HG02642 (cell line): ENCODE results near the gene RPS18.
A peak's percentile ranks its signal among the peaks of the same experiment; 100 is the strongest.

Experiments
- ATAC-seq: cut with Tn5 transposase; IDR thresholded peaks from one replicate; pipeline ENCODE4 v1.9.1; 2021; ENCODE audit warnings: mild to moderate bottlenecking; ENCODE audit not compliant: unreplicated experiment, poor library complexity

RPS18 gene

DNA sequence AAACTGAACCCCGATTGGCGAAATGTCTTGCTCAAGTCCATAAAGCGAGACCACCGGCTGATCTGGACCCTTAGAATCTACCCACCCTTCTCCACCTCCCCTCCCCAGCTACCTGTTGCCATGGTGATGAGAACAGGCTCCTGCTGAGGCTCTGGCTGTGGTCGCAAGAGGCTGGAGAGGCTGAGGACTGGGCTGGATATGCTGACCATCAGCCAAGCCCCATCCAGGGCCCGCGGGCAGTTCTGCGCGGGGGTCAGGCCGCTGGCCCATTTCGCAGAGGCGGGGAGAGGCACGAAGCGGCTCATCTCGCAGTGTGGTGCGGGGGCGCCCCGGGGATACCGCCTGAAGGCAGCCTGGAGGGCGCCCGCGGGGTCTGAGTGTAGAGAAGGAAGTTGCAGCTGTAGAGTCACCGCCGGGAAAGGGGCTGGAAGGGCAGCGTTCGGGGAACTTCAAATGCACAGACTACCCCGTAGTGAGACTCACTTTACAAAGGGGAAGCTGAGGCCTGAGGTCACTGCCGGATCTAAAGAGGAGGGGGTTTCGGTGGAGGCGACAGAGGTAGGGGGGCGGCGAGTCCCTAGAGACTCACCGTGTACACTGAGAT lies 41.3 kb downstream of the RPS18 start:
- no peak for ATAC-seq

DNA sequence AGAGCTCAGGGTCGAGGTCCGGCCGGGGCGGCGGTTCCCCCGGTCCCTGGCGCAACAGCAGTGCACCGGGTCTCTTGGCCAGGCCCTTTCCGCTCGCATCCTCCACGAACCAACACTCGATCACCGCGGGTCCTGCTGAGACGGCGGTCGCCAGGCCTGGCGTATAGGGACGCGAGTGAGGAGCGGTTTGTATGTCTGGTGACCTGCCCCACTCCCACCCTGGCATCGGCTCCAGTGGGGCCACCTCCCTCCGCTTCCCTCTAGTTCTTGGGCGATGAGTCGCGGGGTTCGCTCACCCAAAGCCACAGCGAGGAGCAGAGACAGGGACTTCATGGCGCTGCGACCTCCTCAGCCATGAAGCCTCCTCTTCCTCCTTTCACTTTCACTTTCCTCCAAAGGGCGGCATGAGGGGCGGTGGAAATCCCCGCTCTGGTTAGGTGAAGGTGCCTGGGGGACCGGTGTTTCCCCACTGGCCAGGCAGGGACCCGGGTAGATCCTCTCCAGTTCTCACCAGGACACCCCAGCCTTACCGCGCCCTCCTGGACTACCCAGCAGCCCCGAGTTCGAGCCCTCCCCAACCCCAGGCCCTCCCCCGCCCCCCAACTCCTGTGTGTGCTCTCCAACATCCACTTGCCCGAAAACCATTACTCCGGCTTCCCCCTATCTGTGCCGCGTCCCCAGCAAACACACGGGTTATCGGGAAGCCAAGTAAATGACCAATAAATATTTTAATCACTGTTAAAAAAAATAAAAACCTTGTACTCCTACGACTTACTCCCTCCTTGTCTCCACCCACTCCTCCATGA lies 42.0 kb downstream of the RPS18 start, which contains the start of gene TAPBP:
TAPBP (minus strand) TSS at position 370 of the 806 bp plus-strand sequence; CDS start at position 333, 37 bp downstream.
- ATAC-seq, result peak; percentile 40

DNA sequence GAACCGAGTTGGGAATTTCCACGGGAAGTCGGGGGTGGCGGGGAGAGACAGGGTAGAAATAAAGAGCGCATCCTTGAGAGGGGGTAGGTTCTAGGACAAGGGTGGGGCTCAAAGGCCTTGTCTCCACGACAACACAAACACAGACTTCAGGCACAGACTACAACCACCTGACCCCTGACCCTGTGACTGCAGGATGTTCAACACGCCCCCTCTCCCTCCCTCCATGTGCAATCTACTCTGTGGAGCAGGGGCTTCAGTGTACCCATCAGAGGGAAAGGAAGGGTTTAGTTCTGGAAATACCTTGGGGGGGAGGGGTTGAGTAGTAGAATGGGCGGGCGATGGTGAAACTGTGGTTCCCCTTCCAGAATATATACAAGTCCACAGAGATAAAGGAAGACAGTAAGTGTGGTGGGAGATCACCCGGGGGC lies 42.7 kb downstream of the RPS18 start:
- ATAC-seq, result no peak

DNA sequence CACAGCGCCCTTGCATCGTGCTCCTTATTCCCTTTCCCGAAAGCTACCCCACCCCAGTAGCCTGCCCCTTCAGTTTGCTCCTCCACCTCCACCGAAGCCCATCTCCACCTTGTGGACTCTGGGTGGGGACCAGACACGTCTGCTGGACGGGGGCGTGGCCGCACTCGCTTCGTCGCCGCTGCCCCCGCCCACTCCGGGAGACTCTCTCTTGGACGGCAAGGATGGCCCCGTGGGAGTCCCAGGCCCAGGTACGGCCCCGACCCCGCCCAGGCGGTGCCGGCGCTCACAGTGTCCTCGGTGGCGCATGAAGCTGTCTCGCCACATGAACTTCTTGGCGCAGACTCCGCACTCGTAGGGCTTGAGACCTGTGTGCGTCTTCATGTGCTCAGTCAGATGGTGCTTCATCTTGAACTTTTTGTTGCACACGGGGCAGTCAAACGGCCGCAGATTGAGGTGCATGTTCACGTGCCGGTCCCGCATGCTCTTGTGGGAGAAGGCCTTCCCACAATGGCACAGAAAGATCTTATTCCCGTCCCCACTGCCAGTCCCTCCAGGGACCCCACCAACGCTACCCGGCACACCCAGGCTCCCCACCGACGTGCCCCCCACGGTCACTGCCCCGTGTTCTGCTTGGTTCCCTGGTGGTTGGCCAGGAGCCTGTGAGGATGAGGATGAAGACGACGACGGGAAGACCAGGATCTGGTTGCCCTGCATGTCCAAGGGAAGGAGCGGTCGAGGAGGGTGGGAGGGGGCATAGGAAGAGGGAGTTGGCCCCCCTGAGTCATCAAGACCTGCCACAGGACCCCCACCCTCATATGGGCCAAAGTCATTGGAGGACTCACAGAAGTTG lies 43.3 kb downstream of the RPS18 start:
- ATAC-seq, result no peak

DNA sequence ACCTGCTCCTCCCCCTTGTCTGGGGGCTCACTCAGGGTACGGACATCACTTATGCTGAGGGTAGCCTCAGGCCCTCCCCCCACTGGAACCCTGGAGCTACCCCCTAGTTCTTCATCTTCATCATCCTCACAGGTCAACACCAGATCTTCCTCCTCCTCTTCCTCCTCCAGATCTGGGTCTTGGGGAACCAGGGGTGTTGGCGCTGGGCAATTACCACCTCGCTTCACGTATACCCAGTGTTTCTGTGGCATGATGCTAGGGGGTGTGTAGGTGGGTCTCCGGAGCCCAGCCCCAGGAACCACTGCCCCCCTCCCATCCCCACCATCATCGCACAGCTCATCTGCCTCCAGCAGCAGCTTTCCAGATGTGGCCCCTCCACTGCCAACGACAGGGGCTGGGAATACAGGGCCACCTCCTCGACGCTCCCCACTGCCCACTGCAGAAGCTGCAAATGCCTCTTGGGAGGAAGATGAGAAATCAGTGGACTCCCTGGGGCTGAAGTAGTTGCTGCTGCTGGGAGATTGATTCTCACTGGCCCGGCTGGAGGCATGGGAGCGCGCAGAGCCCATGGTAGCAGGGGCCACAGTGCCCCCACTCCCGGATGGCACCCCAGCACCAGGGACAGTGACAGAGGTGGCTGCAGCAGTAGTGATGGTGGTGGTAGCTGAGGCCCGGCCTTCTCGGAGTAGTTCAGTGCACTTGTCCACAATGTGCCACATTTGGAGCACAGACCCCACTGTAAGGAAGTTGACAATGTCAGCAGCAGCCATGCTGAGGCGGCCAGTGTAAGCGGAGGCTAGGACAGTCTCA lies 44.1 kb downstream of the RPS18 start:
- ATAC-seq, result no peak

DNA sequence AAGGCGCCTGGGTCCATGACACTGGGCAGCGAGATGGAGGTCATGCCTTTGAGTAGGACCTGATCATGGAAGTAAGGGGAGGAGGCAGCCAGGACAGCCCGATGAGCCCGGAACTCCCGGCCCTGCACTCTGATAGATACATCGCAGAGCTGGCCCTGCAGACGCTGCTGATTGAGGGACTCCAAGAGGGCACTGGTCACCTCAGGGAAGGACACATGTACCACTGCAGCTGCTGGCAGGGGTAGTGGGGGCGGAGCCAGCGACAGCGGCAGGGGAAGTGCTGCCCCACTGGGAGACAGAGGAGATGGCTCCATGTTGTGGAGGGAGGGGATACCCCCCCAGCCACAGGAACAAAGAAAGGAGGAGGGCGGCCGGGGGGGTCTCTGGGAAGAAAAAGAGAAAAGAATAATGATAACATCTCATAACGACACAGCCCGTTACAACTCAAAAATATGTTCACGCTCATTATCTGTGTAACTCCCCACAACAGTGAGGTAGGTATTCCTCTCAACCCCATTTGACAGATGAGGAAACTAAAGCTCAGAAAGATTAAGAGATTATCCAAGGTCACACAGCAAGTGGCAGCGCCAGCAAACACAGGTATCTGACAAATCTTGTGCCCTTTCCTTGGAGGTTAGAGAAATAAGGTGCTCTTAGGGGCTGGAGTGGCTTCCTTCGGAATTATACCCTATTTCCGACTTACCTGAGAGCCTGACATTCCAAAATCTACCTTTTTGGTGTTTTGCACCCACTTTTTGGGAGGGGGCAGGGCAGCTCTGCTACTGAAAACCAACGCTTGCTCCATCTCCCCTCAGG lies 44.9 kb downstream of the RPS18 start:
- no peak for ATAC-seq

DNA sequence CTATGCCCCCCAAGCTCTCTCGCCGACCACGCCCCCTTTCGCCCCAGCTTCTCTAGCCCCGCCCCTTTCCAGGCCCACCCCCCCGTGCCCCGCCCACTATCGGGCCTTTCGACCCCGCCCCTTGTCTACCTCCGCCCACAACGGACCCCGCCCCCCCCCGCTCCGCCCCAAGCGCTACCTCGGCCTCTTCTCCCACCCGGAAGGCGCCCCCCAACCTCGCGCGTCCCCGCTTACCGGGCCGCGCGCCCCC lies 45.5 kb downstream of the RPS18 start:
- no peak for ATAC-seq

DNA sequence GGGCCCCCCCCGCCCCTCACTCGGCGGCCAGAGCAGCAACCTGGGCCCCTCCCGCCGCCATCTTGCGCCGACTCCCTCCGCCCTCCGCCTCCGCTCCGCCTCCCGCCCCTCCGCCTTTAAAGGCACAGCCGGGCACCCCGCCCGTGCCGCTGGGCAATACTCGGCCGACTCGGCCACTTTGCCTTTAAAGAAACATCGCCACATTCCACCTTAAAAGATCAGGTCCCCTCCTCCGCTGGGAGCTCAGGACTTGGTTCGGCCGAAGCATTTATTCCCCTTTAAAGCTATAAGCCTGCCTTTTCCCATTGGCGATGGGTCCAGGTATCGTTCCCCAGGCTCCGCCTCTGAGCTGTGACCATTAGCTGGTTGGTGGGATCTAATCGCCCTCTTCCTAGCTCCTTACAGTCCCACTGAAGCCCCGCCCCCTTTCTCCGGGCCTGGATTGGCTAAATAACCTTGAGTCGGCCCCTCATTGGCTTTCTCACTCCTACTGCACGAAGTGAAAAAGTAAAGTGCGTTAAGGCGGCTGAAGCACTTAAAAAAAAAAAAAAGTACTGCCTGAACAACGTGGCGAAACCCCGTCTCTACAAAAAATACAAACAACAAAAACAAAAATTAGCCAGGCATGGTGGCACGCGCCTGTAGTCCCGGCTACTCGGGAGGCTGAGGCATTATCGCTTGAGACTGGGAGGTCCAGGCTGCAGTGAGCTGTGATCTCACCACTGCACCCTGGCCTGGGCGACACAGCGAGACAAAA lies 46.0 kb downstream of the RPS18 start, which contains the start of gene ZBTB22:
ZBTB22 (minus strand) TSS at position 76 of the 757 bp plus-strand sequence. CDS start 828 bp downstream, outside the sequence.
- peak; percentile 57 for ATAC-seq

DNA sequence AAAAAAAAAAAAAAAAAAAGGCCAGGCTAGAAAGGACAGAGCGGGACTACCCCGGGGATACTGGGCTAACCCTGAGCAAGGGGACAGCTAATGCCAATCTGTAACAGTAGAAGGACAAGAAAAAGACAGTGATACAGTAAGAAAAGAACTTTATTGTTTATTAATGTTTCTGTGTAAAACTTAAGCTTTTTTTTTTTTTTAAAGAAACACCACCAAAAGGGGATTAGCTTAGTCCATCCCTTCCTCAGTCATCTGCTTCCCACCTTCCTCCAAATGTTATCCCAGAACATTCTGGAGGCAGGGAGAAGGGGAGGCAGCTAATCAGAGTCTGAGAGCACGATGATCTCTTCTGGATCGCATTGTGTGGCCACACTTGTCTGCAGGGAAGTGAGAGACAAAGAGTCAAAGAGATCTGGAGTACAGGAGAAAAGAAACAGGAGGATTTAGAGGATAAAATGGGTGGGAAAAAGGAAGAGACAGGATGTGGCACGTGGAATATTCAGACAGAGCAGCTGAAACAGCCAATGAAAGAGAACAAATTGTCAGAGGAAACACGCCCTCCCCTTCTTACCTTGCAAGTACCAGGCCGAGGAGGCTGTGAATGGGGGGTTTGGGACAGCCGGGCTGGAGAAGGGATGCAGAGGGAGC lies 46.7 kb downstream of the RPS18 start:
- ATAC-seq, result no peak

DNA sequence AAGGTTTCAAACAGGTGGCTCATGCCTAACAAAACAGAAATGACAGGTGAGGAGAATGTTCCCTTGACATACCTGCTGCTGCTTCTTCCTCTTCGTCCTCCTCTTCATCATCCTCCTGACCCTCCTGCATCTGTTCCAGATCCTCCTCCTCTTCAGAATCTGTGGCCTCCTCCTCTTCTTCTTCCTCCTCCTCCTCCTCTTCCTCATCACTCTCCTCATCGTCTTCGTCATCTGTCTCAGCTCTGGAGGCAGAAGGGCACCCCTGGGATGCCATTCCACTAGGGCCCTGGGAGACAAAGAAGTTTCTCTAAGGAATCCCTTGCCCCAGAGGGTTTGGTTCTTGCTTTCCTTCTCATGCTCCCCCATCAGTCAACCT lies 48.1 kb downstream of the RPS18 start:
- ATAC-seq, result no peak

DNA sequence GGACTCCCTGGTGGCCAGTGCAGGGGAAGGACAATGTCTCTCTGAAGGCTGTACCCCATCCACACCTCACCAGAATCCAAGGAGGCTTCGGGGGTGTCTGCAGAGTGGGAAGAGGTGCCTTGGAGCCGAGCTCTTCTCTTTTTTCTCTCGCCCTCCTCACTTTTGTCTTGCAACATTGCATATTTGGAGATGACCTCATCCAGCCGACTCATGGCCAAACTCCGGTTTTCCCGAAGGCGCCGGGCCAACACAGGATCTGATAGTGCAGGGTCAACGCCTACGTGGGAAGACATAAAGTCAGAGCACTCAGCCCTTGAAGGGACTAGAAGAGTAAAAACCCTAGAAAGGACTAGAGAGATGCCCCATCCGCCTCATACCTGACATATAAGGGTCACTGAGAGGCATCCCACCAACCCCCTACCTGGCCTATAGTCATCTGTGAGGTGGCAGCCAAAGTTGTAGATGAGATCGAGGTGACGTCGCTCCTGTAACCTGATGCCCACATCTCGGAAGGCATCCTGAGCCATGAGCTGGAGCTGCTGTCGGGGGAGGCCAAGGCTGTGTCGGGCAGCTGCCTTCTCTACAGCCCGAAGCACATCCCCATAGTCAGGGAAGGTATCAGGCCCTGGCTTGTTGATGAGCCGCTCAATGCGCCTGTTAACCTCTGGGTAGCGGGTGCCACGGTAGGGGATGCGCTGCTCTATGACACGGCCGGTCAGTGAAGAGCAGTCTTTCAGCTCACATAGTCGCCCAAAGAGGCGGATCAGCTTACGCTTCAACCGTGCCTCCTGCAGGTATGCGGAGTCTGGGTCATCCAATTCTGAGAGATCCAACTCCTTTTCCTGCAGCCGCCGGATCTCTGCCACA lies 48.7 kb downstream of the RPS18 start:
- ATAC-seq, result no peak

DNA sequence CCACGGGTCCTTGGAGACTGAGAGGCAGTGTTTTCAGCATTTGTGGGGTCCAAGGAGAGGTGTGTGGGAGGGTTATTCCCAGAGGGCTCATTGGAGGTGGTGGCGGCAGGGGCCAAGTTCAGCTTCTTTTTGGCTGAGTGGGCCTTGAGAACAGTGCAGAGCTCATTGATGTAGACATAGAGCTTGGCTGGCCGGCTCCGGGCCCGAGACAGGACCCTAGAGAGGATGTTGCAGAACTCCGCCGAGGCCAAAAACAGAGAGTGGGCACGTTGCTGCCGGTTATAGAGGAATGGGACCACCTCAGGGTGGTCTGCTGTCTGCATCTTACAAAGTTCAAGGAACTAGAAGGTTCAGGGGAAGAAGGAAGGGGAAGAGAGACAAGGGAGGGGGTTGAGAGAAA lies 49.4 kb downstream of the RPS18 start:
- no peak for ATAC-seq

DNA sequence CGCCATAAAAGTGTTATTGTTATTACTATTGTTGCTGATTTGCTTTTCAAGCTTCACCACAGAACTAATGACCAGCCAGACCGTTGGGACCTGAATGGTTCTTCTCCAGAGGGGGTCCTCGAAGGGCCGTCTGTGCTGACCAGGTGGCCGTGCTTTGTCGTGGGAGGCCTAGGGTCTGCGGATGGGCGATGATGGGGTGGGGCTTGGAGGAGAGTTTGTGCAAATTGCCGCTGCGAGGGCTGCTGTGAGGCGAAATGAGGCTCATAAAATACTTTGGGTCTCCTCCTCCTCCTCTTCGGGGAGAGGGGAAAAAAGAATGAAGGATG lies 51.7 kb downstream of the RPS18 start:
- no peak for ATAC-seq

DNA sequence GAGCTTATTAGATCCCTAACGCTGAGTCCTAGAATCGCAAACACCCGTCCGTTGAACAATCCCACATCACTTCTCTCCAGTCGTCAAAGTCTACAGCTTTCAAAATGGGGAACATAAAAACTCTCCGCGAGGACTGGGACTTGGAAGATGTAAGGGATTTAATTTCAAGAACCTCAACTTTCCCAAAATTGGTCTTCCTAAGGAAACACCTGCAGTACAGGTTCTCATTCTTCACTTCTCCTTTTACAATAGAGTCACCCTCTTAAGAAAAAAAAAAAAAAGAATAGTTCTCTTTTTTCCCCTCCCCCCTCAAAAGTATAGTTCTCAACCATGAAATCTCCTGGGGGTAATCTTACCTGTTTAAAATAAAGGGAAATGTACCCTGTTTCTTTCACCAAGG lies 52.2 kb downstream of the RPS18 start:
- ATAC-seq, result no peak
